SK-N-SH (cell line): ENCODE results near the gene ACRBP. TPM values are rescaled to one million over a fixed set of nuclear protein-coding genes. Genes with fewer than 3 reads are reported as not detected.

Experiments used
- CTCF ChIA-PET: fragments of 300-600, 350-600 bp; formaldehyde crosslinking; extraction: SDS; loops from one replicate; lab custom pipeline; 2021; lab: Yijun Ruan, JAX
- POLR2A ChIA-PET: fragments of 350-600 bp; sonication (Branson Sonifier 250); formaldehyde crosslinking; extraction: SDS; loops from one replicate; lab custom pipeline; 2020; ENCODE audit warnings: antibody characterized with exemption, inconsistent platforms; lab: Yijun Ruan, JAX
- DNase-seq: peaks from one replicate; pipeline ENCODE4 v3.0.0; 2012
- H2AFZ ChIP-seq: fragments of 200-600 bp; sonication (generic); 2 replicates; pipeline ENCODE4 v1.8.1; 2016; ENCODE audit warnings: antibody characterized with exemption, mild to moderate bottlenecking, low read depth
- H3F3A ChIP-seq: fragments of 200-600 bp; sonication (generic); replicated peaks from 2 replicates; pipeline ENCODE3; 2016; ENCODE audit warnings: antibody characterized with exemption, mild to moderate bottlenecking; ENCODE audit not compliant: insufficient read depth
- H3K27ac ChIP-seq, 2 experiments: fragments of 200-500 bp in 1 of 2; fragments of 200-600 bp in 1 of 2; sonication (Bioruptor generic) in 1 of 2; sonication (generic), shearing (Covaris generic) in 1 of 2; 2 replicates each; pipeline versions ENCODE4 v1.5.1 to v1.6.1; 2014 to 2016; ENCODE audit warnings: low read depth in 2 of 2, inconsistent platforms in 1 of 2, low read length in 1 of 2, mild to moderate bottlenecking in 1 of 2, mixed read lengths in 1 of 2
- H3K27me3 ChIP-seq: fragments of 200-600 bp; sonication (generic), shearing (Covaris generic); 2 replicates; pipeline ENCODE4 v1.6.1; 2016; ENCODE audit warnings: mixed run types; ENCODE audit not compliant: insufficient read depth
- H3K36me3 ChIP-seq, 2 experiments: fragments of 200-500 bp in 1 of 2; fragments of 200-600 bp in 1 of 2; sonication (Bioruptor generic) in 1 of 2; sonication (generic) in 1 of 2; replicated peaks in 1 of 2; 2 replicates each; pipeline versions ENCODE3 to v1.5.1; 2014 to 2016; ENCODE audit warnings: low read length in 1 of 2, mild to moderate bottlenecking in 1 of 2; ENCODE audit not compliant: insufficient read depth in 2 of 2, control insufficient read depth in 1 of 2
- H3K4me1 ChIP-seq, 2 experiments: fragments of 200-500 bp in 1 of 2; fragments of 200-600 bp in 1 of 2; sonication (Bioruptor generic) in 1 of 2; sonication (generic), shearing (Covaris generic) in 1 of 2; 2 replicates each; pipeline versions ENCODE4 v1.5.1 to v1.6.1; 2014 to 2016; ENCODE audit warnings: low read depth in 1 of 2, low read length in 1 of 2, mixed run types in 1 of 2; ENCODE audit not compliant: insufficient read depth in 2 of 2, control insufficient read depth in 1 of 2
- H3K4me2 ChIP-seq: fragments of 200-600 bp; sonication (generic), shearing (Covaris generic); 2 replicates; pipeline ENCODE4 v1.6.1; 2017; ENCODE audit warnings: mixed run types
- H3K4me3 ChIP-seq, 2 experiments: fragments of 200-500 bp in 1 of 2; fragments of 200-600 bp in 1 of 2; sonication (Bioruptor generic) in 1 of 2; sonication (generic), shearing (Covaris generic) in 1 of 2; 2 replicates each; pipeline versions ENCODE4 v1.5.1 to v1.8.1; 2014 to 2016; ENCODE audit warnings: low read depth in 2 of 2, inconsistent platforms in 1 of 2, low read length in 1 of 2, mild to moderate bottlenecking in 1 of 2, mixed read lengths in 1 of 2, moderate library complexity in 1 of 2
- H3K79me2 ChIP-seq: fragments of 200-600 bp; sonication (generic); 2 replicates; pipeline ENCODE4 v1.8.1; 2017; ENCODE audit warnings: mild to moderate bottlenecking; ENCODE audit not compliant: insufficient read depth
- H3K9ac ChIP-seq: fragments of 200-600 bp; sonication (generic); 2 replicates; pipeline ENCODE4 v1.6.1; 2017; ENCODE audit warnings: mixed run types
- H3K9me2 ChIP-seq: fragments of 200-600 bp; sonication (generic); 2 replicates; pipeline ENCODE4 v1.6.1; 2017; ENCODE audit warnings: mixed run types
- H3K9me3 ChIP-seq: fragments of 200-600 bp; sonication (generic); 2 replicates; pipeline ENCODE4 v1.6.1; 2017; ENCODE audit warnings: mixed run types, mild to moderate bottlenecking, moderate library complexity
- H4K20me1 ChIP-seq: fragments of 200-600 bp; sonication (generic); 2 replicates; pipeline ENCODE4 v1.6.1; 2017; ENCODE audit warnings: mild to moderate bottlenecking, mixed run types; ENCODE audit not compliant: insufficient read depth
- GATA2 ChIP-seq: sonication (generic); formaldehyde crosslinking; IDR thresholded peaks from 2 replicates; pipeline ENCODE4 v1.5.0; 2020; ENCODE audit warnings: mild to moderate bottlenecking, missing genetic modification reagents
- JUND ChIP-seq: IDR thresholded peaks from 2 replicates; pipeline ENCODE4 v1.4.0; 2012
- NFIC ChIP-seq: IDR thresholded peaks from 2 replicates; pipeline ENCODE4 v1.4.0; 2012; ENCODE audit warnings: borderline replicate concordance
- RFX5 ChIP-seq: IDR thresholded peaks from 2 replicates; pipeline ENCODE4 v1.6.1; 2012; ENCODE audit warnings: mild to moderate bottlenecking, improper control_type of control experiment, low read length
- SMC3 ChIP-seq: IDR thresholded peaks from 2 replicates; pipeline ENCODE4 v1.6.1; 2012; ENCODE audit warnings: low read depth, low read length, improper control_type of control experiment
- TEAD4 ChIP-seq: IDR thresholded peaks from 2 replicates; pipeline ENCODE4 v1.4.0; 2012; ENCODE audit warnings: mild to moderate bottlenecking, borderline replicate concordance; ENCODE audit not compliant: insufficient read depth
- YY1 ChIP-seq: IDR thresholded peaks from 2 replicates; pipeline ENCODE4 v1.4.0; 2012; ENCODE audit warnings: low read depth, mild to moderate bottlenecking
- WGBS: methylation state at CpG from one replicate; pipeline ENCODE4 v1.1.6; 2017; ENCODE audit warnings: low lambda C conversion rate; 5-methylcytosine and 5-hydroxymethylcytosine counted together
- polyA plus RNA-seq, 3 experiments: library from polyadenylated mRNA; depleted of rRNA; stranded (reverse); fragments of >200 nt; gene quantifications; 2 replicates each; pipeline ENCODE4 v1.2.3, GENCODE V29; 2012

The ACRBP gene
- polyA plus RNA-seq, 1 of the 3 experiments (the other 2 are of a cell fraction), result 0.71 TPM

DNA sequence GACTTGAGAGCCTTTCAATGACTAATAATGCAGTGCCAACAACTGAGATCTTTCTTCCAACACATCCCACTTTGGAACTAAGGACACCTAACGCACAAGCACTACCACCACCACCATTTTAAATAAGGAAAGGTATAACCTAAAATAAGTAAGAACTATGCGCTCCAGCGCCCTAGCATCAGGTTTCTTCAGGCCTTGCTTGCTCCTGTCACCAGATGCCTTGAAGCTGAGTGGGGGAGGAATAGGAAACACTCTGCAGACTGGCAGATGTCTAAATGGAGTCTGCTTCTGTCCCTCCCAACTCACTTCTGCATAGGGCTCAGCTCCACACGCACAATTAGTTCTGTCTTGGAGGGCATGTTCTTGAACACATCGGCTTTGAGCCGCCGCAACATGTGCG lies 55.1 kb downstream of the ACRBP start:
- WGBS, result 96% methylated on average over 8 of the region's 8 CpGs
- peaks cover 73 to 96% of the 10 kb centered on the region in 2 experiments for H3K36me3 ChIP-seq
- H3K4me1 ChIP-seq, result no peaks in the 10 kb centered on the region
- DNase-seq, result no peak
- no peaks in the 10 kb centered on the region for H3K27me3 ChIP-seq
- ChIA-PET POLR2A (no interaction called here), CTCF (interaction anchor here (0.5 to 1.1 kb wide), 2 partner anchors 14 to 28 kb away, joined by 3 to 4 read pairs; no protein-coding TSS in a partner anchor)
- peaks cover 23% of the 10 kb centered on the region for H3F3A ChIP-seq
- no peaks in the 10 kb centered on the region for H3K9me2 ChIP-seq
- H4K20me1 ChIP-seq, result no peaks in the 10 kb centered on the region
- no peak overlapping the region for H3K4me2 ChIP-seq
- peaks cover 76% of the 10 kb centered on the region for H3K79me2 ChIP-seq
- no peak overlapping the region for H2AFZ ChIP-seq
- no peak overlapping the region for H3K9ac ChIP-seq
- H3K27ac ChIP-seq, result no peak overlapping the region
- no peaks in the 10 kb centered on the region for H3K9me3 ChIP-seq
- no peak for TF ChIP-seq SMC3
- no peak for TF ChIP-seq JUND
- TF ChIP-seq GATA2 (CRISPR knock-in tag), result no peak
- TF ChIP-seq RFX5, result no peak
- no peak for TF ChIP-seq YY1
- no peak for TF ChIP-seq NFIC
- TF ChIP-seq TEAD4, result no peak
- TF ChIP-seq, all 33 proteins: peak for 0
- H3K4me3 ChIP-seq, result no peak overlapping the region

Other genes with a start within 250 kb of the ACRBP start
- not detected in 2 replicates for gene CD27, start 202.5 kb downstream of the ACRBP start, polyA plus RNA-seq (2012; rRNA removed)
- 24.1 and 26.0 TPM in 2 replicates for gene TAPBPL, start 195.4 kb downstream of the ACRBP start, polyA plus RNA-seq (2012; rRNA removed)
- gene VAMP1, start 176.8 kb downstream of the ACRBP start, polyA plus RNA-seq (2012; rRNA removed), result 36.8 and 48.9 TPM in 2 replicates
- 189 and 195 TPM in 2 replicates for gene MRPL51, start 154.2 kb downstream of the ACRBP start, polyA plus RNA-seq (2012; rRNA removed)
- gene NCAPD2, start 153.3 kb downstream of the ACRBP start, polyA plus RNA-seq (2012; rRNA removed), result 39.8 and 46.9 TPM in 2 replicates
- gene GAPDH, start 112.9 kb downstream of the ACRBP start, polyA plus RNA-seq (2012; rRNA removed), result 7,875 and 8,077 TPM in 2 replicates
- 50.1 and 50.6 TPM in 2 replicates for gene IFFO1, start 91.4 kb downstream of the ACRBP start, polyA plus RNA-seq (2012; rRNA removed)
- 64.5 and 76.2 TPM in 2 replicates for gene NOP2, start 79.1 kb downstream of the ACRBP start, polyA plus RNA-seq (2012; rRNA removed)
- gene CHD4, start 40.1 kb downstream of the ACRBP start, polyA plus RNA-seq (2012; rRNA removed), result 85.5 and 90.5 TPM in 2 replicates
- 0.03 and 0.05 TPM in 2 replicates for gene LPAR5, start 11.5 kb downstream of the ACRBP start, polyA plus RNA-seq (2012; rRNA removed)
- gene ING4, start 15.7 kb upstream of the ACRBP start, polyA plus RNA-seq (2012; rRNA removed), result 96.5 and 163 TPM in 2 replicates
- gene ZNF384, start 41.9 kb upstream of the ACRBP start, polyA plus RNA-seq (2012; rRNA removed), result 64.9 and 80.4 TPM in 2 replicates
- gene PIANP, start 53.4 kb upstream of the ACRBP start, polyA plus RNA-seq (2012; rRNA removed), result 5.9 and 9.9 TPM in 2 replicates
- 191 and 231 TPM in 2 replicates for gene COPS7A, start 76.6 kb upstream of the ACRBP start, polyA plus RNA-seq (2012; rRNA removed)
- gene MLF2, start 105.7 kb upstream of the ACRBP start, polyA plus RNA-seq (2012; rRNA removed), result 535 and 624 TPM in 2 replicates
- gene PTMS, start 118.9 kb upstream of the ACRBP start, polyA plus RNA-seq (2012; rRNA removed), result 391 and 661 TPM in 2 replicates
- gene LAG3, start 125.1 kb upstream of the ACRBP start, polyA plus RNA-seq (2012; rRNA removed), result 0.72 and 1.1 TPM in 2 replicates
- 0.02 TPM in 1 of 2 replicates, not detected in the other for gene CD4, start 142.1 kb upstream of the ACRBP start, polyA plus RNA-seq (2012; rRNA removed)
- gene GPR162, start 174.4 kb upstream of the ACRBP start, polyA plus RNA-seq (2012; rRNA removed), result 16.4 and 18.6 TPM in 2 replicates
- gene P3H3, start 181.0 kb upstream of the ACRBP start, polyA plus RNA-seq (2012; rRNA removed), result 49.5 and 74.6 TPM in 2 replicates
- gene GNB3, start 193.5 kb upstream of the ACRBP start, polyA plus RNA-seq (2012; rRNA removed), result 12.9 and 13.8 TPM in 2 replicates
- gene CDCA3, start 203.9 kb upstream of the ACRBP start, polyA plus RNA-seq (2012; rRNA removed), result 33.0 and 34.0 TPM in 2 replicates
- gene USP5, start 204.7 kb upstream of the ACRBP start, polyA plus RNA-seq (2012; rRNA removed), result 97.2 and 100 TPM in 2 replicates
- gene TPI1, start 220.1 kb upstream of the ACRBP start, polyA plus RNA-seq (2012; rRNA removed), result 1,175 and 1,316 TPM in 2 replicates
- gene SPSB2, start 225.9 kb upstream of the ACRBP start, polyA plus RNA-seq (2012; rRNA removed), result 16.9 and 19.6 TPM in 2 replicates